ENCODE measurements around the gene BTRC. TPM values are rescaled to one million over a fixed set of nuclear protein-coding genes. Genes with fewer than 3 reads are reported as not detected.

Gene BTRC
- total RNA-seq, 6 experiments from 2014 or later = 4.8 to 8.4 (median 6.5) TPM

- H3K9me3 ChIP-seq = no peaks in the 10 kb centered on the region
- DNase-seq (no peak), ATAC-seq (no peak)
- H3K27me3 ChIP-seq = no peaks in the 10 kb centered on the region
- H3K36me3 ChIP-seq = no peaks in the 10 kb centered on the region
- TF ChIP-seq CTCF (IDR thresholded peaks at IDR 0.05) (no peak), POLR2A (IDR thresholded peaks at IDR 0.05) (no peak)
- WGBS (ENCODE audit: insufficient coverage, low coverage, low lambda C conversion rate, missing lambda C conversion rate) = 92% methylated on average over 1 of the region's 1 CpG
- no peaks in the 10 kb centered on the region for H3K4me1 ChIP-seq
- intact Hi-C loops (cut with DNase I) = no loop called here
- no peak overlapping the region for H3K27ac ChIP-seq
- no peak overlapping the region for H3K4me3 ChIP-seq
These were observed 104.9 kb downstream of the BTRC start for GRCh38 chr10:101458869-101459268.

GRCh38 chr10:101464082-101464481 lies 110.1 kb downstream of the BTRC start:
- DNase-seq (no peak), ATAC-seq (no peak)
- TF ChIP-seq POLR2A (IDR thresholded peaks at IDR 0.05) (no peak), CTCF (IDR thresholded peaks at IDR 0.05) (no peak)
- Histone ChIP-seq H3K36me3 (no peaks in the 10 kb centered on the region), H3K27ac (no peak overlapping the region), H3K27me3 (no peaks in the 10 kb centered on the region), H3K4me1 (no peaks in the 10 kb centered on the region), H3K9me3 (no peaks in the 10 kb centered on the region), H3K4me3 (no peak overlapping the region)
- 93% methylated on average over 4 of the region's 4 CpGs for WGBS (ENCODE audit: insufficient coverage, low coverage, low lambda C conversion rate, missing lambda C conversion rate)
- intact Hi-C loops (cut with DNase I) = no loop called here

- TF ChIP-seq POLR2A (IDR thresholded peaks at IDR 0.05) (no peak), CTCF (IDR thresholded peaks at IDR 0.05) (no peak)
- no peak for ATAC-seq
These were observed 110.6 kb downstream of the BTRC start for GRCh38 chr10:101464599-101464998.

GRCh38 chr10:101466016-101466912 lies 112.3 kb downstream of the BTRC start:
- H3K4me3 ChIP-seq = no peak overlapping the region
- ATAC-seq (no peak), DNase-seq (no peak)
- H3K9me3 ChIP-seq = no peaks in the 10 kb centered on the region
- no peaks in the 10 kb centered on the region for H3K27me3 ChIP-seq
- no peaks in the 10 kb centered on the region for H3K4me1 ChIP-seq
- WGBS (ENCODE audit: insufficient coverage, low coverage, low lambda C conversion rate, missing lambda C conversion rate) = 80% methylated on average over 4 of the region's 5 CpGs
- TF ChIP-seq CTCF (IDR thresholded peaks at IDR 0.05) (no peak), POLR2A (IDR thresholded peaks at IDR 0.05) (no peak)
- H3K27ac ChIP-seq = no peak overlapping the region
- no peaks in the 10 kb centered on the region for H3K36me3 ChIP-seq
- intact Hi-C loops (cut with DNase I) = no loop called here

More at GRCh38 chr10:101464599-101464998, 110.6 kb downstream of the BTRC start:
- Histone ChIP-seq H3K9me3 (no peaks in the 10 kb centered on the region), H3K27ac (no peak overlapping the region), H3K4me3 (no peak overlapping the region), H3K4me1 (no peaks in the 10 kb centered on the region), H3K36me3 (no peaks in the 10 kb centered on the region), H3K27me3 (no peaks in the 10 kb centered on the region)
- WGBS (ENCODE audit: insufficient coverage, low coverage, low lambda C conversion rate, missing lambda C conversion rate) = 60% methylated on average over 2 of the region's 2 CpGs
- DNase-seq = no peak
- intact Hi-C loops (cut with DNase I) = no loop called here

Data from right lobe of liver (tissue), 6 donors.